K562 (cell line): ENCODE data around the gene PTPN20. TPM values are rescaled to one million over a fixed set of nuclear protein-coding genes. Genes with fewer than 3 reads are reported as not detected.

Experiments used
- ATAC-seq: fragments of 200-7000 bp; cut with Tn5 transposase; 3 replicates; pipeline ENCODE4 v1.9.1; 2020; ENCODE audit warnings: moderate library complexity
- BruUV-seq: library from RNA; stranded (reverse); fragments of 400-500 nt; replicated peaks from 2 replicates; lab custom pipeline; 2021; lab: Mats Ljungman, UMichigan
- CTCF ChIA-PET: fragments of 300-600 bp; formaldehyde crosslinking; extraction: SDS; loops from one replicate; lab custom pipeline; 2021; ENCODE audit warnings: low intra/inter-chr PET ratio; lab: Yijun Ruan, JAX
- POLR2A ChIA-PET: fragments of 300-600, 350-650 bp; sonication (Branson Sonifier 250); formaldehyde crosslinking; extraction: SDS; loops from one replicate; lab custom pipeline; 2021; ENCODE audit warnings: antibody characterized with exemption, inconsistent platforms; lab: Yijun Ruan, JAX
- DNase-seq, 4 experiments: peaks; one replicate each; pipeline versions ENCODE4 v3.0.0 to v3.0.0-alpha.2; 2011 to 2018; ENCODE audit warnings: low spot score in 3 of 4, mixed read lengths in 3 of 4; ENCODE audit errors: extremely low read depth in 1 of 4
- FAIRE-seq: peaks from 2 replicates; lab custom pipeline; 2011; peaks lifted over from hg19 to GRCh38; lab: Jason Lieb, UNC
- H2AFZ ChIP-seq: 2 replicates; pipeline ENCODE4 v1.6.0; 2011; ENCODE audit warnings: low read depth, low read length, control low read depth, inconsistent platforms
- H3K27ac ChIP-seq: fragments of 200-600 bp; 3 replicates; pipeline ENCODE4 v1.8.0; 2011; ENCODE audit warnings: low read depth, mild to moderate bottlenecking, control low read depth, inconsistent platforms, low read length, moderate library complexity, mixed read lengths; ENCODE audit errors: extremely low read depth
- H3K27me3 ChIP-seq, 2 experiments: fragments of 300-600 bp in 1 of 2; 2 replicates in 1 of 2; 3 replicates in 1 of 2; pipeline versions ENCODE4 v1.6.0 to v1.8.0; 2011; ENCODE audit warnings: inconsistent platforms in 2 of 2, low read length in 2 of 2, mild to moderate bottlenecking in 1 of 2, mixed read lengths in 1 of 2, moderate library complexity in 1 of 2; ENCODE audit not compliant: control insufficient read depth in 2 of 2, insufficient read depth in 2 of 2
- H3K36me3 ChIP-seq: fragments of 300-600 bp; 3 replicates; pipeline ENCODE4 v1.8.0; 2011; ENCODE audit warnings: mild to moderate bottlenecking, low read length, inconsistent platforms; ENCODE audit not compliant: control insufficient read depth, insufficient read depth
- H3K4me1 ChIP-seq, 2 experiments: fragments of 200-600 bp in 1 of 2; replicated peaks in 1 of 2; 2 replicates in 1 of 2; 3 replicates in 1 of 2; pipeline versions ENCODE4 v1.5.1 to v1.8.0; 2011; ENCODE audit warnings: inconsistent platforms in 2 of 2, low read length in 2 of 2, mild to moderate bottlenecking in 1 of 2, mixed read lengths in 1 of 2, moderate library complexity in 1 of 2; ENCODE audit not compliant: control insufficient read depth in 2 of 2, insufficient read depth in 2 of 2
- H3K4me2 ChIP-seq: 2 replicates; pipeline ENCODE4 v1.6.1; 2011; ENCODE audit warnings: low read length, control low read depth, inconsistent platforms, mixed read lengths; ENCODE audit not compliant: insufficient read depth
- H3K4me3 ChIP-seq: fragments of 200-600 bp; sonication (generic), shearing (Covaris generic); 2 replicates; pipeline ENCODE4 v1.5.1; 2016; ENCODE audit warnings: control low read depth, inconsistent platforms
- H3K79me2 ChIP-seq: fragments of 200-600 bp; 3 replicates; pipeline ENCODE4 v1.8.0; 2011; ENCODE audit warnings: low read length, inconsistent platforms; ENCODE audit not compliant: control insufficient read depth, insufficient read depth
- H3K9ac ChIP-seq, 2 experiments: 2 replicates each; pipeline versions ENCODE4 v1.6.0 to v1.6.1; 2011; ENCODE audit warnings: low read depth in 2 of 2, low read length in 2 of 2, control low read depth in 1 of 2, inconsistent platforms in 1 of 2, mild to moderate bottlenecking in 1 of 2, mixed read lengths in 1 of 2; ENCODE audit not compliant: insufficient read depth in 1 of 2
- H3K9me1 ChIP-seq: one replicate; pipeline ENCODE4 v1.6.0; 2011; ENCODE audit warnings: inconsistent platforms, mild to moderate bottlenecking, low read length, moderate library complexity; ENCODE audit not compliant: control insufficient read depth, insufficient read depth
- H3K9me3 ChIP-seq: replicated peaks from 2 replicates; pipeline ENCODE4 v1.5.1; 2011; ENCODE audit warnings: low read depth, low read length, inconsistent platforms; ENCODE audit not compliant: control insufficient read depth, insufficient read depth
- H4K20me1 ChIP-seq: replicated peaks from 2 replicates; pipeline ENCODE4 v1.6.1; 2011; ENCODE audit warnings: low read length, inconsistent platforms, mixed read lengths; ENCODE audit not compliant: control insufficient read depth, insufficient read depth
- EP400 ChIP-seq: fragments of 450-650 bp; IDR thresholded peaks from 2 replicates; pipeline ENCODE4 v1.6.1; 2017; ENCODE audit warnings: antibody characterized with exemption, mild to moderate bottlenecking, moderate library complexity
- HMG20A ChIP-seq: fragments of 450-650 bp; formaldehyde crosslinking; conservative IDR thresholded peaks from 2 replicates; pipeline ENCODE4 v1.4.0; 2020; ENCODE audit warnings: mild to moderate bottlenecking, mixed read lengths
- KAT7 ChIP-seq: sonication (generic); formaldehyde crosslinking; IDR thresholded peaks from 2 replicates; pipeline ENCODE4 v1.8.0; 2022; ENCODE audit warnings: missing genetic modification reagents, mild to moderate bottlenecking, borderline replicate concordance
- MYNN ChIP-seq, 2 experiments: sonication (generic); formaldehyde crosslinking in 1 of 2; IDR thresholded peaks; 2 replicates each; pipeline versions ENCODE4 v1.5.0 to v1.6.1; 2016 to 2020; ENCODE audit warnings: antibody characterized with exemption in 1 of 2, missing genetic modification reagents in 1 of 2
- NONO ChIP-seq, 2 experiments: fragments of 200-400 bp in 1 of 2; fragments of 450-650 bp in 1 of 2; formaldehyde crosslinking in 1 of 2; IDR thresholded peaks; 2 replicates each; pipeline ENCODE4 v1.6.1; 2017; ENCODE audit warnings: low read depth in 2 of 2, mild to moderate bottlenecking in 2 of 2, moderate library complexity in 2 of 2, low read length in 1 of 2
- NR1H2 ChIP-seq: sonication (generic); formaldehyde crosslinking; IDR thresholded peaks from 2 replicates; pipeline ENCODE4 v1.4.0; 2020; ENCODE audit warnings: mild to moderate bottlenecking, missing genetic modification reagents
- OTX1 ChIP-seq: fragments of 450-650 bp; formaldehyde crosslinking; IDR thresholded peaks from 2 replicates; pipeline ENCODE4 v1.4.0; 2022; ENCODE audit warnings: mild to moderate bottlenecking
- POLR3G ChIP-seq: IDR thresholded peaks from 2 replicates; pipeline ENCODE4 v1.6.1; 2011; ENCODE audit not compliant: insufficient read length, insufficient replicate concordance; ENCODE audit errors: extremely low read depth
- PRPF4 ChIP-seq: fragments of 200-400 bp; formaldehyde crosslinking; IDR thresholded peaks from one replicate; pipeline ENCODE4 v1.6.1; 2017; ENCODE audit warnings: low read length, low read depth, mild to moderate bottlenecking; ENCODE audit not compliant: insufficient read depth, poor library complexity, severe bottlenecking
- RBM17 ChIP-seq: fragments of 200-400 bp; formaldehyde crosslinking; IDR thresholded peaks from 2 replicates; pipeline ENCODE4 v1.6.1; 2017; ENCODE audit warnings: low read depth, mild to moderate bottlenecking, low read length, borderline replicate concordance
- RFX7 ChIP-seq: fragments of 250-450 bp; sonication (Bioruptor Pico); IDR thresholded peaks from 2 replicates; pipeline ENCODE4 v1.5.1; 2021; ENCODE audit warnings: mild to moderate bottlenecking
- SIN3B ChIP-seq: fragments of 450-650 bp; IDR thresholded peaks from 2 replicates; pipeline ENCODE4 v1.6.1; 2017; ENCODE audit warnings: low read depth, mild to moderate bottlenecking, moderate library complexity
- THRAP3 ChIP-seq: fragments of 450-650 bp; IDR thresholded peaks from 2 replicates; pipeline ENCODE4 v1.6.1; 2016; ENCODE audit warnings: mild to moderate bottlenecking, inconsistent platforms, borderline replicate concordance
- XRCC5 ChIP-seq: fragments of 200-400 bp; formaldehyde crosslinking; IDR thresholded peaks from 2 replicates; pipeline ENCODE4 v1.6.1; 2017; ENCODE audit warnings: low read depth, mild to moderate bottlenecking, low read length
- ZFP36 ChIP-seq: fragments of 150-350 bp; IDR thresholded peaks from 2 replicates; pipeline ENCODE4 v1.6.1; 2018; ENCODE audit warnings: low read length, low read depth; ENCODE audit not compliant: partially characterized antibody
- ZNF174 ChIP-seq: fragments of 250-450 bp; sonication (Bioruptor Pico); IDR thresholded peaks from 2 replicates; pipeline ENCODE4 v1.4.0; 2020; ENCODE audit warnings: mild to moderate bottlenecking
- ZNF766 ChIP-seq: fragments of 200-800 bp; sonication (Bioruptor generic); conservative IDR thresholded peaks from 2 replicates; pipeline ENCODE4 v1.6.1; 2016; ENCODE audit warnings: missing genetic modification characterization, missing compliant biosample characterization
- ZSCAN29 ChIP-seq: fragments of 450-650 bp; IDR thresholded peaks from 2 replicates; pipeline ENCODE4 v1.6.1; 2017
- whole genome bisulfite sequencing: fragments of 100-300 bp; shearing (Covaris generic); methylation state at CpG from one replicate; pipeline ENCODE4 v1.1.6; 2016; ENCODE audit warnings: low coverage, mixed read lengths; ENCODE audit not compliant: insufficient coverage; ENCODE audit errors: missing lambda C conversion rate; 5-methylcytosine and 5-hydroxymethylcytosine counted together
- in situ Hi-C: fragments of 300-500 bp; cut with MboI; formaldehyde crosslinking; loops from 4 replicates; pipeline ENCODE4 v1.15.0; 2018; ENCODE audit warnings: inconsistent platforms, mixed read lengths
- intact Hi-C: fragments of 100-400 bp; cut with micrococcal nuclease; formaldehyde crosslinking; loops from 2 replicates; pipeline ENCODE4 v1.14.2; 2022
- polyA plus RNA-seq, 8 experiments: library from polyadenylated mRNA; depleted of rRNA in 4 of 8; stranded (reverse) in 5 of 8; unstranded in 3 of 8; fragments of >200 nt; fragmentation: Nextera tagmentation in 2 of 8; fragmentation: Illumina TruSeq in 1 of 8; extraction: Ambion mirVana in 2 of 8; extraction: Trizol in 1 of 8; gene quantifications; 2 replicates each; pipeline versions ENCODE4 v1.2.1 to v1.2.3, GENCODE V29; 2011 to 2014; ENCODE audit warnings: inconsistent platforms in 1 of 8, missing spikeins in 1 of 8
- total RNA-seq, 7 experiments: library from RNA; depleted of rRNA in 6 of 7; stranded (reverse); fragments of >200 nt in 6 of 7; fragmentation: Illumina TruSeq in 2 of 7; extraction: Trizol in 2 of 7; gene quantifications; 2 replicates each; pipeline versions ENCODE4 v1.2.1 to v1.2.3, GENCODE V29; 2011 to 2021; ENCODE audit warnings: low replicate concordance in 1 of 7
- TF ChIP-seq, protein P1 (sequence below): sonication (generic); formaldehyde crosslinking; IDR thresholded peaks from 2 replicates; pipeline ENCODE4 v1.8.1; 2023; ENCODE audit warnings: mild to moderate bottlenecking, missing genetic modification reagents, moderate library complexity

The PTPN20 gene
- total and polyA plus RNA-seq, 9 of the 15 experiments (the other 6 are each of a cell fraction or from before 2014, with no cell fraction given), result 0.03 to 0.18 (median 0.10) TPM; not detected in 6

- no peak overlapping the region for H3K4me2 ChIP-seq
- CTCF ChIA-PET, result interaction anchor here (3.0 kb wide), 1 partner anchor 295 kb away, joined by 31 read pairs; no protein-coding TSS in a partner anchor
- TF ChIP-seq HMG20A (CRISPR knock-in tag), result no peak
- TF ChIP-seq PRPF4, result no peak
- TF ChIP-seq ZNF766 (CRISPR knock-in tag), result no peak
- no peak for TF ChIP-seq RFX7 (CRISPR knock-in tag)
- no peak for TF ChIP-seq EP400
- no peak for TF ChIP-seq MYNN (IDR thresholded peaks at IDR 0.05)
- TF ChIP-seq MYNN (CRISPR knock-in tag; IDR thresholded peaks at IDR 0.05), result no peak
- TF ChIP-seq ZSCAN29, result no peak
- TF ChIP-seq SIN3B, result no peak
- no peak for TF ChIP-seq OTX1
- TF ChIP-seq ZNF174 (CRISPR knock-in tag), result no peak
- TF ChIP-seq THRAP3, result no peak
- TF ChIP-seq NONO (IDR thresholded peaks at IDR 0.05; ENCODE audit: low read depth in 2 of 2, low read length in 1 of 2), result no peak
- TF ChIP-seq RBM17, result no peak
- TF ChIP-seq NR1H2 (CRISPR knock-in tag), result no peak
- no peak for TF ChIP-seq KAT7 (CRISPR knock-in tag)
- TF ChIP-seq, protein P1, sequence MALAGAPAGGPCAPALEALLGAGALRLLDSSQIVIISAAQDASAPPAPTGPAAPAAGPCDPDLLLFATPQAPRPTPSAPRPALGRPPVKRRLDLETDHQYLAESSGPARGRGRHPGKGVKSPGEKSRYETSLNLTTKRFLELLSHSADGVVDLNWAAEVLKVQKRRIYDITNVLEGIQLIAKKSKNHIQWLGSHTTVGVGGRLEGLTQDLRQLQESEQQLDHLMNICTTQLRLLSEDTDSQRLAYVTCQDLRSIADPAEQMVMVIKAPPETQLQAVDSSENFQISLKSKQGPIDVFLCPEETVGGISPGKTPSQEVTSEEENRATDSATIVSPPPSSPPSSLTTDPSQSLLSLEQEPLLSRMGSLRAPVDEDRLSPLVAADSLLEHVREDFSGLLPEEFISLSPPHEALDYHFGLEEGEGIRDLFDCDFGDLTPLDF, result no peak
- TF ChIP-seq XRCC5, result no peak
- no peak for TF ChIP-seq POLR3G
- no peak for TF ChIP-seq ZFP36
- TF ChIP-seq, all 486 proteins: peak for 0
- H3K4me1 ChIP-seq, result peaks cover 0 to 4% of the 10 kb centered on the region in 2 experiments; a peak in 1 of 5 replicates
- 0% methylated on average over 8 of the region's 8 CpGs for WGBS
- POLR2A ChIA-PET, result interaction anchor here (0.7 to 1.0 kb wide), 4 partner anchors 8 to 1461 kb away, joined by 3 to 4 read pairs (median 3); no protein-coding TSS in a partner anchor
- DNase-seq (no peak), ATAC-seq (no peak), FAIRE-seq (no peak)
- no peak overlapping the region for H3K27ac ChIP-seq
- H3K9me3 ChIP-seq, result no peaks in the 10 kb centered on the region
- BruUV-seq, result no TSS peak
- no peaks in the 10 kb centered on the region for H3K9me1 ChIP-seq
- H3K36me3 ChIP-seq, result no peaks in the 10 kb centered on the region
- in situ Hi-C loops (no loop called here), intact Hi-C loops (no loop called here)
- H4K20me1 ChIP-seq, result peaks cover 7% of the 10 kb centered on the region; the same call in 1 of the 2 replicates
- H2AFZ ChIP-seq, result no peak overlapping the region
- peaks cover 0 to 39% of the 10 kb centered on the region in 2 experiments; a peak in 3 of 5 replicates for H3K27me3 ChIP-seq
- H3K4me3 ChIP-seq, result no peak overlapping the region
- H3K9ac ChIP-seq, result no peak overlapping the region; a peak in 1 of 4 replicates
- no peaks in the 10 kb centered on the region for H3K79me2 ChIP-seq
Measured at GRCh38 chr10:47045331-47045861, 134.2 kb downstream of the PTPN20 start.
